HCT116 (cell line): Measurements from ENCODE around the gene MEIOB. TPM values are rescaled to one million over a fixed set of nuclear protein-coding genes. Genes with fewer than 3 reads are reported as not detected.

ENCODE experiments used
- ATAC-seq: fragments of 200-7000 bp; cut with Tn5 transposase; 2 replicates; pipeline ENCODE4 v1.9.1; 2020; ENCODE audit warnings: mild to moderate bottlenecking, moderate library complexity
- BruUV-seq: library from RNA; stranded (reverse); fragments of 400-500 nt; replicated peaks from 2 replicates; lab custom pipeline; 2021; lab: Mats Ljungman, UMichigan
- CTCF ChIA-PET: fragments of 300-600 bp; sonication (Branson Sonifier 250); formaldehyde crosslinking; loops from one replicate; lab custom pipeline; 2021; ENCODE audit warnings: antibody characterized with exemption; lab: Charles Lee
- POLR2A ChIA-PET: fragments of 300-600, 350-600 bp; sonication (Branson Sonifier 250); formaldehyde crosslinking; loops from one replicate; lab custom pipeline; 2021; ENCODE audit warnings: antibody characterized with exemption; lab: Charles Lee
- RAD21 ChIA-PET, 2 experiments: fragments of 300-600 bp; sonication (Branson Sonifier 250); formaldehyde crosslinking; loops; one replicate each; lab custom pipeline; 2023; ENCODE audit warnings: low total read pairs in 2 of 2; ENCODE audit not compliant: uncharacterized antibody in 2 of 2, unreplicated experiment in 2 of 2, low non-redundant PET in 1 of 2; lab: Charles Lee
- DNase-seq: peaks from one replicate; pipeline ENCODE4 v3.0.0-alpha.2; 2010; ENCODE audit warnings: low read depth, low spot score
- H2AFZ ChIP-seq: fragments of 200-600 bp; shearing (Covaris generic), sonication (generic); 2 replicates; pipeline ENCODE4 v1.6.1; 2017; ENCODE audit warnings: low read depth, mixed run types, mixed read lengths, antibody characterized with exemption, low read length; ENCODE audit not compliant: poor library complexity, severe bottlenecking
- H3K27ac ChIP-seq: 2 replicates; pipeline ENCODE4 v1.5.1; 2012; ENCODE audit warnings: low read depth, low read length
- H3K27me3 ChIP-seq: fragments of 200-600 bp; sonication (generic); 2 replicates; pipeline ENCODE4 v1.6.1; 2016; ENCODE audit warnings: mixed run types, low read length, mixed read lengths; ENCODE audit not compliant: insufficient read depth
- H3K36me3 ChIP-seq, 2 experiments: fragments of 200-500 bp in 1 of 2; fragments of 200-600 bp in 1 of 2; sonication (Bioruptor generic) in 1 of 2; sonication (generic) in 1 of 2; 2 replicates each; pipeline versions ENCODE4 v1.5.1 to v1.6.1; 2014 to 2016; ENCODE audit warnings: low read length in 2 of 2, inconsistent platforms in 1 of 2, mixed read lengths in 1 of 2, mixed run types in 1 of 2; ENCODE audit not compliant: insufficient read depth in 2 of 2, control insufficient read depth in 1 of 2
- H3K4me1 ChIP-seq, 2 experiments: fragments of 200-600 bp in 1 of 2; sonication (generic) in 1 of 2; 2 replicates each; pipeline versions ENCODE4 v1.5.1 to v1.6.1; 2012 to 2017; ENCODE audit warnings: low read length in 2 of 2, inconsistent platforms in 1 of 2, mild to moderate bottlenecking in 1 of 2, mixed read lengths in 1 of 2, mixed run types in 1 of 2, moderate library complexity in 1 of 2; ENCODE audit not compliant: insufficient read depth in 2 of 2, control insufficient read depth in 1 of 2
- H3K4me2 ChIP-seq: fragments of 200-600 bp; sonication (generic); 2 replicates; pipeline ENCODE4 v1.6.1; 2017; ENCODE audit warnings: mixed run types, low read length, mixed read lengths
- H3K4me3 ChIP-seq, 2 experiments: fragments of 200-600 bp in 1 of 2; sonication (generic) in 1 of 2; replicated peaks in 1 of 2; 2 replicates each; pipeline ENCODE4 v1.5.1; 2011 to 2016; ENCODE audit warnings: low read length in 2 of 2, control low read depth in 1 of 2, low read depth in 1 of 2, mild to moderate bottlenecking in 1 of 2, mixed read lengths in 1 of 2, mixed run types in 1 of 2
- H3K79me2 ChIP-seq: fragments of 200-600 bp; sonication (generic); 2 replicates; pipeline ENCODE4 v1.6.1; 2017; ENCODE audit warnings: mild to moderate bottlenecking, mixed run types, low read length, moderate library complexity, mixed read lengths; ENCODE audit not compliant: insufficient read depth
- H3K9ac ChIP-seq: fragments of 200-600 bp; sonication (generic); 2 replicates; pipeline ENCODE4 v1.6.1; 2016; ENCODE audit warnings: low read length, mixed read lengths
- H3K9me2 ChIP-seq: fragments of 200-600 bp; sonication (generic), shearing (Covaris generic); 2 replicates; pipeline ENCODE4 v1.6.1; 2017; ENCODE audit warnings: mixed run types, mild to moderate bottlenecking, moderate library complexity; ENCODE audit not compliant: insufficient read depth
- H3K9me3 ChIP-seq, 2 experiments: fragments of 200-500 bp in 1 of 2; fragments of 200-600 bp in 1 of 2; sonication (Bioruptor generic) in 1 of 2; sonication (generic) in 1 of 2; 2 replicates each; pipeline ENCODE4 v1.6.1; 2014 to 2017; ENCODE audit warnings: low read length in 2 of 2, mixed read lengths in 2 of 2, inconsistent platforms in 1 of 2, low read depth in 1 of 2, mild to moderate bottlenecking in 1 of 2, mixed run types in 1 of 2, moderate library complexity in 1 of 2; ENCODE audit not compliant: control insufficient read depth in 1 of 2, insufficient read depth in 1 of 2
- H4K20me1 ChIP-seq: fragments of 200-600 bp; sonication (generic), shearing (Covaris generic); 2 replicates; pipeline ENCODE4 v1.6.1; 2017; ENCODE audit warnings: mixed run types, mild to moderate bottlenecking, moderate library complexity; ENCODE audit not compliant: insufficient read depth
- CBX3 ChIP-seq: IDR thresholded peaks from 2 replicates; pipeline ENCODE4 v1.6.1; 2012; ENCODE audit warnings: low read depth
- EGR1 ChIP-seq: IDR thresholded peaks from 2 replicates; pipeline ENCODE4 v1.6.1; 2012; ENCODE audit warnings: low read depth
- ELF1 ChIP-seq: IDR thresholded peaks from 2 replicates; pipeline ENCODE4 v1.6.1; 2012; ENCODE audit warnings: low read depth, borderline replicate concordance
- EZH2 ChIP-seq: fragments of 200-600 bp; sonication (generic); IDR thresholded peaks from 2 replicates; pipeline ENCODE4 v1.6.1; 2017; ENCODE audit warnings: antibody characterized with exemption, mixed run types
- EZH2phosphoT487 ChIP-seq: fragments of 200-600 bp; IDR thresholded peaks from 2 replicates; pipeline ENCODE4 v1.6.1; 2018; ENCODE audit warnings: antibody characterized with exemption, borderline replicate concordance
- FOSL1 ChIP-seq: IDR thresholded peaks from 2 replicates; pipeline ENCODE4 v1.6.1; 2012; ENCODE audit warnings: low read depth
- JUND ChIP-seq: IDR thresholded peaks from 2 replicates; pipeline ENCODE4 v1.6.1; 2012
- MAX ChIP-seq: IDR thresholded peaks from 2 replicates; pipeline ENCODE4 v1.6.1; 2012
- POLR2A ChIP-seq: IDR thresholded peaks from 2 replicates; pipeline ENCODE4 v1.7.0; 2011; ENCODE audit warnings: borderline replicate concordance; ENCODE audit not compliant: insufficient read depth, insufficient read length; ENCODE audit errors: extremely low read depth
- POLR2AphosphoS5 ChIP-seq: IDR thresholded peaks from 2 replicates; pipeline ENCODE4 v1.6.1; 2011; ENCODE audit warnings: mild to moderate bottlenecking, low read depth, low read length, moderate library complexity
- RAD21 ChIP-seq: IDR thresholded peaks from 2 replicates; pipeline ENCODE4 v1.6.1; 2012; ENCODE audit warnings: low read depth, mild to moderate bottlenecking
- SIN3A ChIP-seq: IDR thresholded peaks from 2 replicates; pipeline ENCODE4 v1.6.1; 2012; ENCODE audit warnings: low read depth
- TCF7L2 ChIP-seq: IDR thresholded peaks from 2 replicates; pipeline ENCODE4 v1.7.0; 2011; ENCODE audit warnings: borderline replicate concordance, inconsistent platforms; ENCODE audit not compliant: insufficient read depth, insufficient read length; ENCODE audit errors: extremely low read depth
- YY1 ChIP-seq: IDR thresholded peaks from 2 replicates; pipeline ENCODE4 v1.6.1; 2011; ENCODE audit warnings: low read length, low read depth, moderate library complexity, mild to moderate bottlenecking; ENCODE audit not compliant: insufficient replicate concordance; ENCODE audit errors: extremely low read depth
- ZFX ChIP-seq: fragments of 450-650 bp; IDR thresholded peaks from 2 replicates; pipeline ENCODE4 v1.6.1; 2017
- ZNF274 ChIP-seq: fragments of 200-500 bp; sonication (Bioruptor generic); IDR thresholded peaks from 2 replicates; pipeline ENCODE4 v1.6.1; 2014; ENCODE audit warnings: mild to moderate bottlenecking, low read depth, low read length, inconsistent platforms
- intact Hi-C: fragments of 100-400 bp; cut with micrococcal nuclease; formaldehyde crosslinking; loops from 2 replicates; pipeline ENCODE4 v1.10.0; 2022
- total RNA-seq: library from RNA; stranded (reverse); gene quantifications from one replicate; pipeline ENCODE4 v1.2.1, GENCODE V29; 2021; ENCODE audit not compliant: unreplicated experiment
- TF ChIP-seq, protein P1 (sequence below): IDR thresholded peaks from 2 replicates; pipeline ENCODE4 v1.6.1; 2012
- TF ChIP-seq, protein P2 (sequence below), 3 experiments: fragments of 200-600 bp in 1 of 3; sonication (generic) in 1 of 3; IDR thresholded peaks in 2 of 3; conservative IDR thresholded peaks in 1 of 3; 2 replicates each; pipeline ENCODE4 v1.5.1; 2012 to 2017; ENCODE audit warnings: low read depth in 2 of 3, low read length in 2 of 3, antibody characterized with exemption in 1 of 3, borderline replicate concordance in 1 of 3, control low read depth in 1 of 3, mild to moderate bottlenecking in 1 of 3, mixed read lengths in 1 of 3, mixed run types in 1 of 3, moderate library complexity in 1 of 3; ENCODE audit not compliant: insufficient read depth in 1 of 3

The MEIOB gene
- total RNA-seq, 1 experiment from 2014 or later, result 0.59 TPM

GRCh38 chr16:1822801-1823200 is 49.2 kb downstream of the MEIOB start:
- no TSS peak for BruUV-seq
- no peak for ATAC-seq
- Histone ChIP-seq H3K36me3 (no peaks in the 10 kb centered on the region), H3K9ac (no peak overlapping the region), H3K9me3 (no peaks in the 10 kb centered on the region), H3K79me2 (peaks cover 7% of the 10 kb centered on the region), H2AFZ (no peak overlapping the region), H3K27ac (no peak overlapping the region), H4K20me1 (no peaks in the 10 kb centered on the region), H3K4me3 (no peak overlapping the region), H3K27me3 (no peaks in the 10 kb centered on the region), H3K4me2 (no peak overlapping the region), H3K9me2 (no peaks in the 10 kb centered on the region), H3K4me1 (peaks cover 7 to 9% of the 10 kb centered on the region in 2 experiments)
- no peak for TF ChIP-seq ELF1
- no peak for TF ChIP-seq EGR1
- no peak for TF ChIP-seq POLR2AphosphoS5
- no peak for TF ChIP-seq CBX3
- no peak for TF ChIP-seq POLR2A
- ChIA-PET CTCF (no interaction called here), RAD21 (no interaction called here), POLR2A (no interaction called here)
- intact Hi-C loops, result no loop called here
- DNase-seq, result no peak

DNA sequence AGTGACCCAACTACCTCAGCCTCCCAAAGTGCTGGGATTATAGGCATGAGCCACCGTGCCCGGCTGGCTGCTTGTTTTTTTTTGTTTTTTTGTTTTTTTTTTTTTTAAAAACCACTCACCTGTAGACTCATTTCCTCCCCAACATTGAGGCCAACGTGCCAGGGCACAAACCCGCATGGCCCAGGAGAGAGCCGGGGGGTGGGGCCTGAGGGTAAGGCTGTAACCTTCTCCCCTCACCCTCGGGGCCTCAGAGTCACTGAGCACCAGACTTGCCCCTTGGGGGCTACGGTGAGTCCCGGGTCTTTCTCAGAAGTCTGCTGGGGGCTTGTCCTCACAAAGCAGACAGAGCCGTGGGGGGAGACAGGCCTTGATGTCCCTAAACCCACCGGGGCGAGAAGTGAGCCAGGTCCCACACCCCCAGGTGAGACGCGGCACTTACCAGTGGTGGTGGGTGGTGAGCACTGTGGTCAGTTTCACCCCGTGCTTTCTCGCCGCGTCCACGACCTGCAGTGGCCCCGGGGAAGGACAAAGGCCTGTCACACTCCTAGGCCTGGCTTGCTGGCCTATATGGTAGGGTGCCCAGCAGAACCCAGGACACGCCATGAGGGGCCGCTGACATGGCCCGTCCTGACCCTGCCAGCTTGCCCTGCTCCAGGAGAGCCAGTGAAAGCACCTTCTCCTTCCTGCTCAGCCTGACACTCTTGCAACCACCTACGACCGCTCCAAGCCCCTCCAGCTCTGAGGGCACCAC is 49.9 kb downstream of the MEIOB start:
- no TSS peak for BruUV-seq
- Histone ChIP-seq H3K36me3 (no peaks in the 10 kb centered on the region), H3K27ac (no peak overlapping the region), H3K27me3 (no peaks in the 10 kb centered on the region), H3K9ac (no peak overlapping the region), H3K4me1 (peaks cover 7 to 9% of the 10 kb centered on the region in 2 experiments), H3K9me3 (no peaks in the 10 kb centered on the region), H3K9me2 (no peaks in the 10 kb centered on the region), H3K79me2 (no peaks in the 10 kb centered on the region), H3K4me3 (no peak overlapping the region), H4K20me1 (no peaks in the 10 kb centered on the region), H2AFZ (no peak overlapping the region), H3K4me2 (no peak overlapping the region)
- intact Hi-C loops, result no loop called here
- ChIA-PET POLR2A (no interaction called here), RAD21 (no interaction called here), CTCF (no interaction called here)
- DNase-seq, result no peak
- no peak for ATAC-seq
- TF ChIP-seq JUND (no peak), FOSL1 (no peak), YY1 (no peak), EGR1 (no peak), POLR2AphosphoS5 (no peak), EZH2 (no peak), EZH2phosphoT487 (no peak), POLR2A (no peak), TCF7L2 (no peak), MAX (no peak), RAD21 (no peak), SIN3A (no peak), ZNF274 (no peak), ZFX (no peak)
- TF ChIP-seq, protein P1, sequence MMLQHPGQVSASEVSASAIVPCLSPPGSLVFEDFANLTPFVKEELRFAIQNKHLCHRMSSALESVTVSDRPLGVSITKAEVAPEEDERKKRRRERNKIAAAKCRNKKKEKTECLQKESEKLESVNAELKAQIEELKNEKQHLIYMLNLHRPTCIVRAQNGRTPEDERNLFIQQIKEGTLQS, result no peak
- TF ChIP-seq, protein P2, sequence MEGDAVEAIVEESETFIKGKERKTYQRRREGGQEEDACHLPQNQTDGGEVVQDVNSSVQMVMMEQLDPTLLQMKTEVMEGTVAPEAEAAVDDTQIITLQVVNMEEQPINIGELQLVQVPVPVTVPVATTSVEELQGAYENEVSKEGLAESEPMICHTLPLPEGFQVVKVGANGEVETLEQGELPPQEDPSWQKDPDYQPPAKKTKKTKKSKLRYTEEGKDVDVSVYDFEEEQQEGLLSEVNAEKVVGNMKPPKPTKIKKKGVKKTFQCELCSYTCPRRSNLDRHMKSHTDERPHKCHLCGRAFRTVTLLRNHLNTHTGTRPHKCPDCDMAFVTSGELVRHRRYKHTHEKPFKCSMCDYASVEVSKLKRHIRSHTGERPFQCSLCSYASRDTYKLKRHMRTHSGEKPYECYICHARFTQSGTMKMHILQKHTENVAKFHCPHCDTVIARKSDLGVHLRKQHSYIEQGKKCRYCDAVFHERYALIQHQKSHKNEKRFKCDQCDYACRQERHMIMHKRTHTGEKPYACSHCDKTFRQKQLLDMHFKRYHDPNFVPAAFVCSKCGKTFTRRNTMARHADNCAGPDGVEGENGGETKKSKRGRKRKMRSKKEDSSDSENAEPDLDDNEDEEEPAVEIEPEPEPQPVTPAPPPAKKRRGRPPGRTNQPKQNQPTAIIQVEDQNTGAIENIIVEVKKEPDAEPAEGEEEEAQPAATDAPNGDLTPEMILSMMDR (IDR thresholded peaks at IDR 0.05 in 2 of 3, conservative IDR thresholded peaks at IDR 0.05 in 1 of 3; ENCODE audit: borderline replicate concordance in 1 of 3, insufficient read depth in 1 of 3, low read depth in 2 of 3, low read length in 2 of 3), result no peak
